ENCODE data around the gene PRRG4. TPM values are rescaled to one million over a fixed set of nuclear protein-coding genes. Genes with fewer than 3 reads are reported as not detected.

The PRRG4 gene
- total RNA-seq (2022; extraction: Qiagen RNA extraction) = 1.8 to 2.3 TPM (median 2.0 TPM) in 5 replicates

GRCh38 chr11:32829680-32830412 lies at the start of gene PRRG4:
TSS of gene PRRG4 (plus strand) at chr11:32829927. CDS start at chr11:32830530, 603 bp downstream.

GRCh38 chr11:32794439-32794838 lies 35.3 kb upstream of the PRRG4 start, which contains the start of gene CCDC73:
TSS of gene CCDC73 (minus strand) at chr11:32794662. CDS start at chr11:32760243, 34,419 bp downstream.

GRCh38 chr11:32892355-32893092 lies 62.8 kb downstream of the PRRG4 start, which contains the start of gene QSER1:
TSS of gene QSER1 (plus strand) at chr11:32892811. CDS start at chr11:32893126, 315 bp downstream.

Other genes starting within 250 kb of the PRRG4 start
- 386 to 520 TPM (median 391 TPM) in 5 replicates for gene EIF3M, start 246.1 kb upstream of the PRRG4 start, total RNA-seq (2022; extraction: Qiagen RNA extraction)
- gene CCDC73, start 35.3 kb upstream of the PRRG4 start, total RNA-seq (2022; extraction: Qiagen RNA extraction) = 0.03 TPM in 2 of 5 replicates, not detected in the others
- gene QSER1, start 62.9 kb downstream of the PRRG4 start, total RNA-seq (2022; extraction: Qiagen RNA extraction) = 12.3 to 19.0 TPM (median 15.1 TPM) in 5 replicates
- gene DEPDC7, start 186.0 kb downstream of the PRRG4 start, total RNA-seq (2022; extraction: Qiagen RNA extraction) = 6.0 to 6.9 TPM (median 6.8 TPM) in 5 replicates
- gene TCP11L1, start 209.6 kb downstream of the PRRG4 start, total RNA-seq (2022; extraction: Qiagen RNA extraction) = 17.8 to 26.6 TPM (median 21.6 TPM) in 5 replicates

Measured in A549 treated with AZD2906 at 1 μM for 4 hours (cell line).